Cerebellar cortex (tissue), 1 donor: ENCODE data around the gene NAALADL2.
"Not testable (repeated sequence)": the region's sequence is repeated elsewhere in the genome, so short reads cannot be mapped to it uniquely, and the experiment has no call there.

Experiments
- DNase-seq: peaks from one replicate; pipeline ENCODE4 v3.0.0-alpha.2; 2015; ENCODE audit warnings: low spot score

NAALADL2 gene

GRCh38 chr3:175489406-175489805 lies 630.3 kb downstream of the NAALADL2 start:
- DNase-seq, result no peak

GRCh38 chr3:175493301-175493700 lies 634.2 kb downstream of the NAALADL2 start:
- no peak for DNase-seq

- DNase-seq, result no peak
Observed at GRCh38 chr3:175495331-175495730, 636.2 kb downstream of the NAALADL2 start.

- no peak for DNase-seq
Observed at GRCh38 chr3:175502155-175502554, 643.0 kb downstream of the NAALADL2 start.

- no peak for DNase-seq
Observed at GRCh38 chr3:175511219-175511785, 652.2 kb downstream of the NAALADL2 start.

- DNase-seq, result no peak
Observed at GRCh38 chr3:175512700-175513099, 653.6 kb downstream of the NAALADL2 start.

- no peak for DNase-seq
Observed at GRCh38 chr3:175518459-175518858, 659.3 kb downstream of the NAALADL2 start.

- no peak for DNase-seq
Observed at GRCh38 chr3:175521406-175521805, 662.3 kb downstream of the NAALADL2 start.

GRCh38 chr3:175526191-175526590 lies 667.1 kb downstream of the NAALADL2 start:
- no peak for DNase-seq

GRCh38 chr3:175526609-175527280 lies 667.6 kb downstream of the NAALADL2 start:
- no peak for DNase-seq

- not testable (repeated sequence) for DNase-seq
Observed at GRCh38 chr3:175528693-175529092, 669.6 kb downstream of the NAALADL2 start.

- no peak for DNase-seq
Observed at GRCh38 chr3:175535351-175535750, 676.2 kb downstream of the NAALADL2 start.

- no peak for DNase-seq
Observed at GRCh38 chr3:175546115-175546514, 687.0 kb downstream of the NAALADL2 start.

GRCh38 chr3:175552929-175553328 lies 693.8 kb downstream of the NAALADL2 start:
- DNase-seq, result no peak

GRCh38 chr3:175554801-175555200 lies 695.7 kb downstream of the NAALADL2 start:
- no peak for DNase-seq

- DNase-seq, result no peak
Observed at GRCh38 chr3:175558261-175558660, 699.1 kb downstream of the NAALADL2 start.

- no peak for DNase-seq
Observed at GRCh38 chr3:175564363-175564762, 705.2 kb downstream of the NAALADL2 start.

GRCh38 chr3:175571096-175571495 lies 712.0 kb downstream of the NAALADL2 start:
- DNase-seq, result no peak

- DNase-seq, result no peak
Observed at GRCh38 chr3:175573226-175573625, 714.1 kb downstream of the NAALADL2 start.

GRCh38 chr3:175580318-175580717 lies 721.2 kb downstream of the NAALADL2 start:
- no peak for DNase-seq

GRCh38 chr3:175585898-175586297 lies 726.8 kb downstream of the NAALADL2 start:
- no peak for DNase-seq

GRCh38 chr3:175590745-175591144 lies 731.6 kb downstream of the NAALADL2 start:
- DNase-seq, result no peak

- no peak for DNase-seq
Observed at GRCh38 chr3:175591375-175591774, 732.2 kb downstream of the NAALADL2 start.

- no peak for DNase-seq
Observed at GRCh38 chr3:175593331-175593730, 734.2 kb downstream of the NAALADL2 start.
